HG03159 (cell line): ENCODE data around the gene SNN.

ENCODE experiments used
- ATAC-seq: cut with Tn5 transposase; IDR thresholded peaks from one replicate; pipeline ENCODE4 v1.9.1; 2021; ENCODE audit warnings: mild to moderate bottlenecking, moderate library complexity; ENCODE audit not compliant: unreplicated experiment

The SNN gene

GRCh38 chr16:11667824-11668622 lies at the start of gene SNN:
Gene SNN (plus strand): TSS chr16:11668455. CDS start chr16:11676060, 7,605 bp downstream.
- peak; percentile 48 for ATAC-seq

GRCh38 chr16:11619327-11619851 lies 48.9 kb upstream of the SNN start:
- no peak for ATAC-seq

GRCh38 chr16:11620243-11621003 lies 47.8 kb upstream of the SNN start:
- ATAC-seq, result no peak

- no peak for ATAC-seq
These were observed 46.7 kb upstream of the SNN start for GRCh38 chr16:11621539-11621919.

- no peak for ATAC-seq
These were observed 46.2 kb upstream of the SNN start for GRCh38 chr16:11621920-11622651.

- ATAC-seq, result no peak
These were observed 44.0 kb upstream of the SNN start for GRCh38 chr16:11624205-11624604.

GRCh38 chr16:11624636-11625607 lies 43.3 kb upstream of the SNN start:
- ATAC-seq, result no peak

- no peak for ATAC-seq
These were observed 42.5 kb upstream of the SNN start for GRCh38 chr16:11625769-11626168.

- ATAC-seq, result no peak
These were observed 41.5 kb upstream of the SNN start for GRCh38 chr16:11626657-11627291.

GRCh38 chr16:11627292-11627663 lies 41.0 kb upstream of the SNN start:
- ATAC-seq, result no peak

GRCh38 chr16:11627822-11628457 lies 40.3 kb upstream of the SNN start:
- ATAC-seq, result no peak

GRCh38 chr16:11629071-11630030 lies 38.9 kb upstream of the SNN start:
- no peak for ATAC-seq

GRCh38 chr16:11630046-11630767 lies 38.0 kb upstream of the SNN start:
- no peak for ATAC-seq

GRCh38 chr16:11630768-11631056 lies 37.5 kb upstream of the SNN start:
- ATAC-seq, result no peak

- ATAC-seq, result no peak
These were observed 37.0 kb upstream of the SNN start for GRCh38 chr16:11631214-11631613.

- no peak for ATAC-seq
These were observed 35.8 kb upstream of the SNN start for GRCh38 chr16:11632455-11632939.

GRCh38 chr16:11633113-11633512 lies 35.1 kb upstream of the SNN start:
- no peak for ATAC-seq

- ATAC-seq, result no peak
These were observed 33.9 kb upstream of the SNN start for GRCh38 chr16:11634312-11634711.
